Activated CD4-positive, CD25-positive, alpha-beta regulatory T cell treated with anti-CD3 and anti-CD28 coated beads, Interleukin-2, amount 50 U/mL, for 16 hours (primary cell): ENCODE measurements around the gene SRD5A3.

Experiments used
- DNase-seq: peaks from one replicate; pipeline ENCODE4 v3.0.0-alpha.2; 2020; ENCODE audit warnings: low read depth, low spot score

SRD5A3 gene

DNA sequence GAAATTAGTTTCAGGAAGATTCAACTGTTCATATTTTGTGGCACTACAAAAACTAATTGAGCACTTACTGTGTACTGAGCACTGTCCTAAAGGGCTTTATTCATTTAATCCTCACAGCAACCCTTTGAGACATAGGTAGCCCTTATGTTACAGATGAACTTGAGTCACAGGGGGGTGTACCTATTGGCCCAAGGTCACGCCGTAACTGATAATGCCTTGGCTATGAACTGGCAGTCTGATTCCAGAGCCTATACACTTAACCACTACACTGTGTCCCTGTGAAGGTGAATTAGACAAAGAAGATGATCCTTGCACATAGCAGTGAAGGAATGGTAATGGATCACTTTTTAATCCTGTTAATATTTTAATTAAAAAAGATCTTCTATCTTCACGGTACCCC is 61.7 kb downstream of the SRD5A3 start:
- no peak for DNase-seq

DNA sequence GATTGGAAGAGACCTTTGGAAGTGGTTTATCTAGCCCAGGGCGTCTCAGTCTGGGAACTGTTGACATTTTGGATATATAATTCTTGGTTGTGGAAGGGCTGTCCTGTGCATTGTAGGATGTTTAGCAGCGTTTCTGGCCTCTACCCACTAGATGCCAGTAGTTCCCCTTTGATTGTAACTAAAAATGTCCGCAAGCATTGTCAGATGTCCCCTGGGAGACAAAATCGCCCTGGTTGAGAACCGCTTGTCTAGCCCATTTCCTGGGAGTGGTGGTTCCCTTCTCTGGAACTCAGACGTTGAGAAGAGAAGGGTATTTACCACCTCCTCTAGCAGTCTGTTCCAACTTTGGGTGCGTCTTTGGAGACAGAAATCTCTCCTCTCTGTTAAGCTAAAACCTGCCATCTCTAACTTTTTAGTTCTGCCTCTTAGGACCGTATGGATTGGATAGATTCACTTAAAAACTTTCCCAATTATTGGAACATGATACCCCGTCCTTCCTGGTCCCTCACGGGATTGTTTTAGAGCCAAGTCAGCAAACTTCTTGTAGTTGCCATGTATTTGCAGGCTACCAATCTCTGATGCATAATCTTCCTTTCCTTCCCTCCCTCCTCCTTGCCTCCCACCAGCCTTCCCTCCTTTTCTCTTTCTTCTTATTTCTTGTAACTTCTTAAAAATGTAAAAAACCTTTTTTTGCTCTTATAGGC is 63.6 kb downstream of the SRD5A3 start:
- DNase-seq: no peak

DNA sequence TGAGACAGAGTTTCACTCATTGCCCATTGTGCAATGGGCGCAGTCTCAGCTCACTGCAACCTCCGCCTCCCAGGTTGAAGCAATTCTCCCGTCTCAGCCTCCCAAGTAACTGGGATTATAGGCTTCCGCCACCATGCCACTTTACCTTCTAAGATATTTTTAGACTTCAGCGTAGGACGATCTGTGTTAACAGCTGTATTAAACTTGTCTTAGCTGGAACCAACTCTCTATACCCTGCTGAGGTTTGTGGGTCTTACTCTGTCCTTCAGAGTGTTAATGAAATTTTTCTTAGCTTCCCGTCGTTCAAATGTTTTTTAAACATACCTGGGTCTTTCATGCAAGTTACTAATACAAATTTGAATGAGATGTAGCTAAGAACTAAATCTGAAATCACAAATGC is 64.4 kb downstream of the SRD5A3 start:
- DNase-seq: no peak

DNA sequence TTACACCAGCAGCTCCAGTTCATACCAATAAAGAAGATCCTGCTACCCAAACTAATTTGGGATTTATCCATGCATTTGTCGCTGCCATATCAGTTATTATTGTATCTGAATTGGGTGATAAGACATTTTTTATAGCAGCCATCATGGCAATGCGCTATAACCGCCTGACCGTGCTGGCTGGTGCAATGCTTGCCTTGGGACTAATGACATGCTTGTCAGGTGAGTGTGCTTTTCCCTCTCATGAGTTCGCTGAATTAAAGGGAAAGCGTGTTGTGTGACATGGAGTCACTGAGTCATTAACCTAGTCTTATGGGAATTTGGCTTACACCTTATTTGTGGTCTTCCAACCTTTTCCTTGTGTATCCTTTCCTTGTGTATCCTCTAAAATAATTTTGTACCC is 65.6 kb downstream of the SRD5A3 start:
- DNase-seq: no peak

DNA sequence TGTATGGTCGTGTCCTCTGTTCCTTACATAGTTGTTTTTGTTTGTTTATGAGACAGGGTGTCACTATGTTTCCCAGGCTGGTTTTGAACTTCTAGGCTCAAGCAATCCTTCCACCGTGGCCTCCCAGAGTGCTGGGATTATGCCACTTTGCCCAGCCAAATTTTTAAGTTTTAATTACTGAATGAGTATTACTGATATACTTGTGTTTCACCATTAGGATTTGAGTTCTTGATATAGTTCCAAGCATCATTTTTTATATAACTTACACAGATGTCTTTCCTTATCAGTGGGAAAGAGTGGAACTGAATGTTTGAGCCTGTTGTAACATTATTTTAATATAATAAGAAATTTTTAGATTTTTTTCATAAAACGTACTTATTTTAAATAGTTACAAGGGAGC is 70.1 kb downstream of the SRD5A3 start:
- DNase-seq: no peak
